GM13976 (cell line): ENCODE results near the gene MRPL20.
A peak's percentile ranks its signal among the peaks of the same experiment; 100 is the strongest.

Experiments used
- DNase-seq: peaks from one replicate; pipeline ENCODE4 v3.0.0; 2012; ENCODE audit warnings: low spot score
- CTCF ChIP-seq: IDR thresholded peaks from 2 replicates; pipeline ENCODE4 v1.5.1; 2012; ENCODE audit warnings: borderline replicate concordance, mild to moderate bottlenecking; ENCODE audit not compliant: insufficient read depth; ENCODE audit errors: extremely low read depth, missing control alignments, control extremely low read depth
- in situ Hi-C: fragments of 300-500 bp; cut with MboI; formaldehyde crosslinking; loops from one replicate; pipeline ENCODE4 v1.12.0; 2022; ENCODE audit warnings: low sequenced_read_pairs, mixed read lengths, inconsistent platforms; ENCODE audit not compliant: unreplicated experiment

Gene MRPL20

GRCh38 chr1:1399872-1400575 lies 7.1 kb downstream of the MRPL20 start:
- peak; percentile 31 for DNase-seq
- in situ Hi-C loops: no loop called here
- no peak for TF ChIP-seq CTCF

- TF ChIP-seq CTCF: no peak
- DNase-seq: peak; percentile 99
- in situ Hi-C loops: no loop called here
Observed at GRCh38 chr1:1399187-1399871, 7.8 kb downstream of the MRPL20 start, which contains the start of gene CCNL2. TSS of gene CCNL2 (minus strand) at chr1:1399335. CDS start at chr1:1399306, 29 bp downstream.

- DNase-seq: no peak
- in situ Hi-C loops: no loop called here
- TF ChIP-seq CTCF: no peak
Observed at GRCh38 chr1:1398677-1399186, 8.4 kb downstream of the MRPL20 start.

- no peak for DNase-seq
- in situ Hi-C loops: no loop called here
- no peak for TF ChIP-seq CTCF
Observed at GRCh38 chr1:1397839-1398523, 9.1 kb downstream of the MRPL20 start.

- in situ Hi-C loops: no loop called here
- no peak for TF ChIP-seq CTCF
- no peak for DNase-seq
Observed at GRCh38 chr1:1395166-1395565, 11.9 kb downstream of the MRPL20 start.

GRCh38 chr1:1394116-1394515 lies 13.0 kb downstream of the MRPL20 start:
- no peak for TF ChIP-seq CTCF
- DNase-seq: no peak
- in situ Hi-C loops: no loop called here
